BJ (cell line): Measurements from ENCODE around the gene SLC7A6OS. TPM values are rescaled to one million over a fixed set of nuclear protein-coding genes. Genes with fewer than 3 reads are reported as not detected.

Experiments
- CTCF ChIA-PET: fragments of 350-600 bp; formaldehyde crosslinking; extraction: SDS; loops from one replicate; lab custom pipeline; 2021; ENCODE audit warnings: antibody characterized with exemption, inconsistent platforms; lab: Yijun Ruan, JAX
- POLR2A ChIA-PET: fragments of 300-600 bp; sonication (Branson Sonifier 250); formaldehyde crosslinking; extraction: SDS; loops from one replicate; lab custom pipeline; 2021; ENCODE audit warnings: antibody characterized with exemption; lab: Charles Lee
- DNase-seq: peaks from one replicate; pipeline ENCODE4 v3.0.0-alpha.2; 2011; ENCODE audit warnings: low read depth
- H3K27me3 ChIP-seq: 2 replicates; pipeline ENCODE4 v1.6.0; 2011; ENCODE audit warnings: low read length; ENCODE audit not compliant: control insufficient read depth, insufficient read depth
- H3K36me3 ChIP-seq: 2 replicates; pipeline ENCODE4 v1.5.1; 2011; ENCODE audit warnings: low read length; ENCODE audit not compliant: control insufficient read depth, insufficient read depth
- H3K4me3 ChIP-seq: 2 replicates; pipeline ENCODE4 v1.5.1; 2011; ENCODE audit warnings: low read depth, mild to moderate bottlenecking, control low read depth, low read length
- CTCF ChIP-seq: IDR thresholded peaks from 2 replicates; pipeline ENCODE4 v1.5.1; 2011; ENCODE audit warnings: low read depth, mild to moderate bottlenecking, control low read depth, inconsistent platforms, low read length, moderate library complexity; ENCODE audit not compliant: insufficient read depth
- polyA plus RNA-seq: library from polyadenylated mRNA; depleted of rRNA; stranded (reverse); fragments of >200 nt; gene quantifications from 2 replicates; pipeline ENCODE4 v1.2.3, GENCODE V29; 2011

Gene SLC7A6OS
- polyA plus RNA-seq, 1 experiment, result 5.3 TPM

GRCh38 chr16:68279726-68280558 lies 30.8 kb downstream of the SLC7A6OS start:
- H3K36me3 ChIP-seq, result peaks cover 2% of the 10 kb centered on the region
- H3K4me3 ChIP-seq, result no peak overlapping the region
- no peaks in the 10 kb centered on the region for H3K27me3 ChIP-seq
- CTCF ChIA-PET, result interaction anchor here (1.9 to 2.1 kb wide), 3 partner anchors 8 to 19 kb away, joined by 4 to 7 read pairs (median 7); partner anchors contain the start of gene SLC7A6
- no peak for DNase-seq
- TF ChIP-seq CTCF, result no peak
- POLR2A ChIA-PET, result no interaction called here

- Histone ChIP-seq H3K36me3 (peaks cover 8% of the 10 kb centered on the region), H3K27me3 (no peaks in the 10 kb centered on the region), H3K4me3 (no peak overlapping the region)
- ChIA-PET POLR2A (no interaction called here), CTCF (interaction anchor here (1.4 kb wide), 1 partner anchor 14 kb away, joined by 4 read pairs; no protein-coding TSS in a partner anchor)
- no peak for DNase-seq
- no peak for TF ChIP-seq CTCF
Observed at GRCh38 chr16:68276223-68276622, 34.5 kb downstream of the SLC7A6OS start.

- TF ChIP-seq CTCF, result no peak
- no peak for DNase-seq
- ChIA-PET POLR2A (no interaction called here), CTCF (interaction anchor here (0.6 to 1.4 kb wide), 2 partner anchors 13 to 14 kb away, joined by 3 to 4 read pairs; no protein-coding TSS in a partner anchor)
- peaks cover 8% of the 10 kb centered on the region for H3K36me3 ChIP-seq
- no peaks in the 10 kb centered on the region for H3K27me3 ChIP-seq
- no peak overlapping the region for H3K4me3 ChIP-seq
Observed at GRCh38 chr16:68275611-68276191, 35.0 kb downstream of the SLC7A6OS start.

- no peak for DNase-seq
- no peaks in the 10 kb centered on the region for H3K27me3 ChIP-seq
- ChIA-PET CTCF (interaction anchor here (1.2 to 1.7 kb wide), 3 partner anchors 11 to 13 kb away, joined by 5 to 8 read pairs (median 5); partner anchors contain the start of gene SLC7A6), POLR2A (no interaction called here)
- H3K36me3 ChIP-seq, result peaks cover 8% of the 10 kb centered on the region
- H3K4me3 ChIP-seq, result no peak overlapping the region
- TF ChIP-seq CTCF, result no peak
Observed at GRCh38 chr16:68274441-68274840, 36.3 kb downstream of the SLC7A6OS start.

- no peak for DNase-seq
- ChIA-PET CTCF (interaction anchor here (1.2 to 2.2 kb wide), 4 partner anchors 10 to 13 kb away, joined by 5 to 9 read pairs (median 6); partner anchors contain the start of gene SLC7A6), POLR2A (no interaction called here)
- H3K36me3 ChIP-seq, result peaks cover 8% of the 10 kb centered on the region
- H3K4me3 ChIP-seq, result no peak overlapping the region
- no peaks in the 10 kb centered on the region for H3K27me3 ChIP-seq
- TF ChIP-seq CTCF, result no peak
Observed at GRCh38 chr16:68273896-68274295, 36.9 kb downstream of the SLC7A6OS start.
